ENCODE data around the gene MCM5. TPM values are rescaled to one million over a fixed set of nuclear protein-coding genes. Genes with fewer than 3 reads are reported as not detected.

Gene MCM5
- total and polyA plus RNA-seq, 8 donors, result 7.2 to 17.7 (median 12.1) TPM

DNA sequence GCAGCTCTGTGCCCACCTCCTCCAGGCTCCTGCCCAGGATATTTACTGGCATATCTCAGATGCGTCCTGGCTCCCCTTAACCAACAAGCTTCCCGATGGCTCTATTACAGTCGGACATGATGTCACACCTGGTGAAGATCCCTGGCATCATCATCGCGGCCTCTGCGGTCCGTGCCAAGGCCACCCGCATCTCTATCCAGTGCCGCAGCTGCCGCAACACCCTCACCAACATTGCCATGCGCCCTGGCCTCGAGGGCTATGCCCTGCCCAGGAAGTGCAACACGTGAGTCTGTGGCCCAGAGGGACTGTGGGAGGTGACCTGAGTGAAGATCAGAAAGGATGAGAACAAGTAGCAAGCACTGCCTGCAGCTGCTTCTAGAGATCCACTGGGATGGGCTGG is 6.5 kb downstream of the MCM5 start:
- intact Hi-C loops (cut with DNase I), result no loop called here
- no peaks in the 10 kb centered on the region for H3K27me3 ChIP-seq
- no peak overlapping the region for H3K4me3 ChIP-seq
- H3K4me1 ChIP-seq, result no peaks in the 10 kb centered on the region
- no peak for FAIRE-seq
- TF ChIP-seq, protein P1, sequence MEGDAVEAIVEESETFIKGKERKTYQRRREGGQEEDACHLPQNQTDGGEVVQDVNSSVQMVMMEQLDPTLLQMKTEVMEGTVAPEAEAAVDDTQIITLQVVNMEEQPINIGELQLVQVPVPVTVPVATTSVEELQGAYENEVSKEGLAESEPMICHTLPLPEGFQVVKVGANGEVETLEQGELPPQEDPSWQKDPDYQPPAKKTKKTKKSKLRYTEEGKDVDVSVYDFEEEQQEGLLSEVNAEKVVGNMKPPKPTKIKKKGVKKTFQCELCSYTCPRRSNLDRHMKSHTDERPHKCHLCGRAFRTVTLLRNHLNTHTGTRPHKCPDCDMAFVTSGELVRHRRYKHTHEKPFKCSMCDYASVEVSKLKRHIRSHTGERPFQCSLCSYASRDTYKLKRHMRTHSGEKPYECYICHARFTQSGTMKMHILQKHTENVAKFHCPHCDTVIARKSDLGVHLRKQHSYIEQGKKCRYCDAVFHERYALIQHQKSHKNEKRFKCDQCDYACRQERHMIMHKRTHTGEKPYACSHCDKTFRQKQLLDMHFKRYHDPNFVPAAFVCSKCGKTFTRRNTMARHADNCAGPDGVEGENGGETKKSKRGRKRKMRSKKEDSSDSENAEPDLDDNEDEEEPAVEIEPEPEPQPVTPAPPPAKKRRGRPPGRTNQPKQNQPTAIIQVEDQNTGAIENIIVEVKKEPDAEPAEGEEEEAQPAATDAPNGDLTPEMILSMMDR (IDR thresholded peaks at IDR 0.05), result no peak
- no peak overlapping the region for H3K27ac ChIP-seq
- DNase-seq, result no peak
- no peaks in the 10 kb centered on the region for H3K9me3 ChIP-seq
- H3K36me3 ChIP-seq, result peaks cover 0 to 37% (median 2%) of the 10 kb centered on the region in 3 donors
- ATAC-seq, result no peak
- 92% methylated on average over 13 of the region's 13 CpGs for WGBS, 2 donors

DNA sequence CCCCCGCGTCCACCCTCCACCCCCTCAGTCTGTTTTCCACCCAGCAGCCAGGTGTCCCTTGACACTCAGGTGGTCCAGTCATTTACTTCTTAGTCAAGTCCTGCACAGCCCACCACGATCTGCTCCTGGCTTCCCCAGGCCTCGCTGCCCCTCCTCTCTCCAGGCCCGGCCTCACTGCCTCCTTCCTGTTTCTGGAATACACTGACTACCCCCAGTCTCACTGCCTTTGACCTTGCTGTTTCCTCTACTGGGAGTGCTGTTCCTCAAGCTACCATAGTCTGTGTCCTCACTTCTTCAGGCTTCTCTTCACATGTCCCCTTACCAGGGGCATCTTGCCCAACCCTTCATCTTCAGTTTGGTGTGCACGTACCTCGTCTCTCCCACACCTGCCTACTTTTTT is 7.4 kb downstream of the MCM5 start:
- TF ChIP-seq, protein P1 (IDR thresholded peaks at IDR 0.05), result no peak
- DNase-seq (no peak), ATAC-seq (peak in 1 of 4 donors; percentile 30), FAIRE-seq (no peak)
- Histone ChIP-seq H3K9me3 (no peaks in the 10 kb centered on the region), H3K27ac (no peak overlapping the region), H3K4me1 (no peaks in the 10 kb centered on the region), H3K27me3 (no peaks in the 10 kb centered on the region), H3K36me3 (peaks cover 0 to 39% (median 3%) of the 10 kb centered on the region in 3 donors), H3K4me3 (no peak overlapping the region)
- WGBS, 2 donors, result 85 to 87% methylated on average over 7 of the region's 7 CpGs
- intact Hi-C loops (cut with DNase I), result no loop called here

DNA sequence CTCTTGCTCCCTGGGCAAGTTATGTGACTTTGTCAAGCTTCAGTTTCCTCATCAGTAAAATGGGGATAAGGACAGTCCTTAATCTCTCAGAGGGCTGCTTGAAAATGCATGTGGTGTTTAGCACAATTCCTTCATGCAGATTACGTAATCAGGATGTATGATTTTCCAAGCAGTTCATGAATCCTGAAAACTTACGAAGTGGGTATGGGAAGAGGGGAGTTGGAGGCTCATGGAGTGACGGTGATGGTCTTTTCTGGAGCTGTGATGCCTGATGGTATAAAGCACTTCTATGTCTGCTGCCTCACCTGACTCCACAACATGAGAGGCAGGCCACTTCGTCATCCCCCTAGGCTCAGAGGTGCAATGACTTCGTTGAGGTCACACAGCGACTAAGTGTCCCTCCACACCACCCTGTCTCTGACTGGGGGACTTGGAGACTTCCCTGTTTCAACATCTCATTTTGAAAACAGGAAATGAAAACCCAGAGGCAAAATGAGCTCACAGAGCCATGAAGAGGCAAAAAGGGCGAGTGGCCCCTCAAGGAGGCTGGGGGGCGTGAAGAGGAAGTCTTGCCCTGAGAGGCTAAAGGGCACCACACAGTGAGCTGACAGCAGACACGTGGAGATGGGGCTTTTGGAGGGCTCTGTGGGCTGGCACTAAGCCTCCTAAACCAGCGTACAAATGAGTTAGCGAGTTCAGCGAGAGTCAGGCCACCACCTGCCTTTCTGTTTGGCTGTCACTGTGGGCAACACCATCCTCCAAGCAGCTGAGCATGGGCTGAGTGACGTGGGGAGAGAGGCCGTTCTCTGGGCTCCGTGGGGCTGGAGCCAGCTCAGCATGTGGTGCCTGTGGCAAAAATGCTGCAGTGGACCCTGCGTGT is 10.1 kb downstream of the MCM5 start:
- TF ChIP-seq, protein P1 (IDR thresholded peaks at IDR 0.05), result no peak
- no peaks in the 10 kb centered on the region for H3K27me3 ChIP-seq
- H3K4me3 ChIP-seq, result no peak overlapping the region
- WGBS, 2 donors, result 88 to 90% methylated on average over 16 of the region's 16 CpGs
- H3K27ac ChIP-seq, result peak overlapping the region in 2 of 4 donors; percentile 22 to 50
- ATAC-seq (peak in 3 of 4 donors; percentile 14 to 81 (median 62)), DNase-seq (peak in 1 of 6 donors; percentile 61), FAIRE-seq (no peak)
- H3K36me3 ChIP-seq, result peaks cover 0 to 46% (median 3%) of the 10 kb centered on the region in 3 donors
- H3K9me3 ChIP-seq, result no peaks in the 10 kb centered on the region
- no peaks in the 10 kb centered on the region for H3K4me1 ChIP-seq
- intact Hi-C loops (cut with DNase I), result loop anchor here in 1 of 3 donors (10.0 kb wide), 1 partner anchor 45 kb away; no protein-coding TSS in a partner anchor

DNA sequence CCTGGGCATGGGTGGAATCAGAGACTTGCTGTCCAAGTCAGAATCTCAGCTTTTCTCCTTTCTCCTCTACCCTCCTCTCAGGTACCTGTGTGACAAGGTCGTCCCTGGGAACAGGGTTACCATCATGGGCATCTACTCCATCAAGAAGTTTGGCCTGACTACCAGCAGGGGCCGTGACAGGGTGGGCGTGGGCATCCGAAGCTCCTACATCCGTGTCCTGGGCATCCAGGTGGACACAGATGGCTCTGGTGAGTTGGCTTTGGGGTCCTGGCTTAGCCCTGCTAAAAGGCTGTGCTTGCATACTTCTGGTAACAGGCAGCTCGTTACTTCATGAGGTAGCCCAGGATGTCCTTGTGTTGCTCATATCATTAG is 10.7 kb downstream of the MCM5 start:
- no peak for DNase-seq
- intact Hi-C loops (cut with DNase I), result loop anchor here in 1 of 3 donors (10.0 kb wide), 1 partner anchor 46 kb away; no protein-coding TSS in a partner anchor
- no peak for ATAC-seq
- Histone ChIP-seq H3K4me3 (no peak overlapping the region), H3K27ac (peak overlapping the region in 2 of 4 donors; percentile 13 to 22), H3K9me3 (no peaks in the 10 kb centered on the region), H3K4me1 (no peaks in the 10 kb centered on the region), H3K27me3 (no peaks in the 10 kb centered on the region), H3K36me3 (peaks cover 0 to 46% (median 5%) of the 10 kb centered on the region in 3 donors)
- WGBS, 2 donors, result 84 to 87% methylated on average over 6 of the region's 6 CpGs
- TF ChIP-seq, protein P1 (IDR thresholded peaks at IDR 0.05), result no peak
- FAIRE-seq, result no peak

DNA sequence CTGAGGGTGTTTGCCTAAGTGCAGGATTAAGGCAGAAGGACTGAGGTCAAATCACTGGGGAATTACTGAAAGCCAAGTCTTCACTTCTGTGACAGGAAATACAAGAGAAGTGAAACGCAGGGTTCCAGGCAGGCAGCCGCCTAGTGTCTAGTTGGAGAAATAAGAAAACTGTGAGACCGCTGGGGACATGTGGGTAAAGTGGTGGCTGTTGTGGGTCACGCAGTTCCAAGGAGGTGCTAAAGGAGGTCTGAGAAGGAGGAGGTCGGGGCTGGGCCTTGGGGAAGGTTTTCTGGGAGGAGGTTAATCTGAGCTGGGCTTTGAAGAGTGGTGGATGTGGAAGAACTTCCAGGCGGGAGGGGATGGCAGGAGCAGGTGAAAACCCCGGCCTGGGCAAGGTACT is 11.2 kb downstream of the MCM5 start:
- ATAC-seq, result peak in 2 of 4 donors; percentile 46 to 48

More for the DNA sequence above, 11.2 kb downstream of the MCM5 start:
- DNase-seq, result no peak
- peaks cover 0 to 46% (median 6%) of the 10 kb centered on the region in 3 donors for H3K36me3 ChIP-seq
- H3K4me3 ChIP-seq, result no peak overlapping the region
- no peaks in the 10 kb centered on the region for H3K4me1 ChIP-seq
- no peak for FAIRE-seq
- TF ChIP-seq, protein P1 (IDR thresholded peaks at IDR 0.05), result no peak
- H3K27ac ChIP-seq, result no peak overlapping the region
- 86 to 89% methylated on average over 7 of the region's 7 CpGs for WGBS, 2 donors
- intact Hi-C loops (cut with DNase I), result loop anchor here in 1 of 3 donors (10.0 kb wide), 1 partner anchor 46 kb away; no protein-coding TSS in a partner anchor
- H3K27me3 ChIP-seq, result no peaks in the 10 kb centered on the region
- H3K9me3 ChIP-seq, result no peaks in the 10 kb centered on the region

All from pancreas (tissue), 10 donors.